GM18867 (cell line): ENCODE measurements around the gene TTC1.
"Not testable (repeated sequence)": the region's sequence is repeated elsewhere in the genome, so short reads cannot be mapped to it uniquely, and the experiment has no call there.

ENCODE experiments used
- ATAC-seq: cut with Tn5 transposase; IDR thresholded peaks from one replicate; pipeline ENCODE4 v1.9.1; 2021; ENCODE audit warnings: mild to moderate bottlenecking, moderate library complexity; ENCODE audit not compliant: unreplicated experiment

Gene TTC1

GRCh38 chr5:160036884-160037283 lies 27.9 kb downstream of the TTC1 start:
- ATAC-seq: no peak

GRCh38 chr5:160039810-160040470 lies 31.0 kb downstream of the TTC1 start:
- ATAC-seq: no peak

GRCh38 chr5:160040471-160040835 lies 31.5 kb downstream of the TTC1 start:
- no peak for ATAC-seq

- no peak for ATAC-seq
These were observed 33.7 kb downstream of the TTC1 start for GRCh38 chr5:160042671-160043070.

GRCh38 chr5:160044391-160044804 lies 35.5 kb downstream of the TTC1 start:
- ATAC-seq: no peak

- no peak for ATAC-seq
These were observed 36.0 kb downstream of the TTC1 start for GRCh38 chr5:160044967-160045366.

GRCh38 chr5:160047423-160047822 lies 38.5 kb downstream of the TTC1 start:
- ATAC-seq: no peak

GRCh38 chr5:160048131-160048530 lies 39.2 kb downstream of the TTC1 start:
- ATAC-seq: no peak

GRCh38 chr5:160049099-160049498 lies 40.2 kb downstream of the TTC1 start:
- no peak for ATAC-seq

- ATAC-seq: no peak
These were observed 45.1 kb downstream of the TTC1 start for GRCh38 chr5:160054047-160054446.

- no peak for ATAC-seq
These were observed 45.9 kb downstream of the TTC1 start for GRCh38 chr5:160054831-160055230.

GRCh38 chr5:160057256-160057655 lies 48.3 kb downstream of the TTC1 start:
- no peak for ATAC-seq

- ATAC-seq: no peak
These were observed 51.1 kb downstream of the TTC1 start for GRCh38 chr5:160060001-160060400.

GRCh38 chr5:160061770-160062169 lies 52.8 kb downstream of the TTC1 start:
- no peak for ATAC-seq

GRCh38 chr5:160064417-160064810 lies 55.5 kb downstream of the TTC1 start:
- no peak for ATAC-seq

GRCh38 chr5:160064995-160065614 lies 56.2 kb downstream of the TTC1 start:
- no peak for ATAC-seq

GRCh38 chr5:160069120-160069519 lies 60.2 kb downstream of the TTC1 start:
- not testable (repeated sequence) for ATAC-seq

GRCh38 chr5:160071516-160071915 lies 62.6 kb downstream of the TTC1 start:
- no peak for ATAC-seq

GRCh38 chr5:160071916-160072315 lies 63.0 kb downstream of the TTC1 start:
- ATAC-seq: no peak

GRCh38 chr5:160075073-160075472 lies 66.1 kb downstream of the TTC1 start:
- ATAC-seq: no peak

GRCh38 chr5:160076997-160077396 lies 68.1 kb downstream of the TTC1 start:
- no peak for ATAC-seq

- no peak for ATAC-seq
These were observed 70.8 kb downstream of the TTC1 start for GRCh38 chr5:160079753-160080152.

GRCh38 chr5:160081495-160081894 lies 72.6 kb downstream of the TTC1 start:
- ATAC-seq: no peak
